GM21576 (cell line): ENCODE measurements around the gene CD99L2.
"Not testable (repeated sequence)": the region's sequence is repeated elsewhere in the genome, so short reads cannot be mapped to it uniquely, and the experiment has no call there.

Experiments
- ATAC-seq: cut with Tn5 transposase; IDR thresholded peaks from one replicate; pipeline ENCODE4 v1.9.1; 2021; ENCODE audit warnings: mild to moderate bottlenecking, moderate library complexity; ENCODE audit not compliant: unreplicated experiment

CD99L2 gene

DNA sequence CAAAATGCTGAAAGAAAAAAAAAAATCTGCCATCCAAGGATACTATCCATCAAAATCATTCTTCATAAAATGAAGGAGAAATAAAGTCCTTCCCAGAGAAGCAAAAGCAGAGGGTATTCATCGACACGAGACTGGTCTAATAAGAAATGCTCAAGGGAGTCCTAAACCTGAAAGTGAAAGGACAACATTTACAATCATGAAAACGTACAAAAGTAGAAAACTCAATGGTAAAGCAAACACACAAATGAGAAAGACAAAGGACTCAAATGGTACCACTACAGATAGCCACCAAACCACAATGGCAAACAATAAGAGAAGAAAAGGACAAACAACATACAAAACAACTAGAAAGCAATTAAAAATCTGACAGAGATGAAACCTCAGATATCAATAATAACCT is 41.0 kb downstream of the CD99L2 start:
- ATAC-seq = no peak

DNA sequence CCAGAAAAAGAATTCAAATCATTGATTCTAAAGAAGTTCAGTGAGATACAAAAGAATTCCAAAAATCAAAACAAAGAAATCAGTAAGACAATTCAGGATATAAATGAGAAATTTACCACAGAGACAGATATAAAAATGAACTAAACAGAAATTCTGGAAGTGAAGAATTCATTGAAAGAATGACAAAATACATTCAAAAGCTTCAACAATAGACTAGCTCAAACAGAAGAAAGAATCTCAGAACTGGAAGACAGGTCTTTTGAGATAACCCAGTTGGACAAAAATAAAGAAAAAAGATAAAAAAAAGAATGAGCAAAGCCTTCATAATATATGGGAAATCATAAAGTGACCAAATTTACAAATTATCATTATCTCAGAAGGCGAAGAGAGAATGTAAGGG is 41.7 kb downstream of the CD99L2 start:
- no peak for ATAC-seq

DNA sequence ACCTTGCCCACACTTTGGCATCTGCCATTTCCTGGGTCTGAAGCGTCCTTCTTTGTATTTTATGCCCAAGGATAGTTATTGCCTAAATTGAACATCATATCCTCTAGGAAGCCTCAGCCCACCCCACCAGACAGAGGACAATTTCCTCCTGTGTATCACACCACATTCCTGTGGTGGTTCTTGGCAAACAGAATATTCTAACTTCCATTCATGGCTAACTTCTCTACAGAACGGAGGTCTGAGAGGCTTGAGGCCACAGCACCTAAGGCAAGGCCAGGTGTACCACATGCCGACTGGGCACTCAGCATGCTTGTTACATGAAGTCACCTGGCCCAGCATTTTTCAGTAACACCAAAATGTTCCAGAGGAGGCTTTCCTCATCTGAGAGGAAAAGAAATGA is 42.4 kb downstream of the CD99L2 start:
- ATAC-seq = no peak

DNA sequence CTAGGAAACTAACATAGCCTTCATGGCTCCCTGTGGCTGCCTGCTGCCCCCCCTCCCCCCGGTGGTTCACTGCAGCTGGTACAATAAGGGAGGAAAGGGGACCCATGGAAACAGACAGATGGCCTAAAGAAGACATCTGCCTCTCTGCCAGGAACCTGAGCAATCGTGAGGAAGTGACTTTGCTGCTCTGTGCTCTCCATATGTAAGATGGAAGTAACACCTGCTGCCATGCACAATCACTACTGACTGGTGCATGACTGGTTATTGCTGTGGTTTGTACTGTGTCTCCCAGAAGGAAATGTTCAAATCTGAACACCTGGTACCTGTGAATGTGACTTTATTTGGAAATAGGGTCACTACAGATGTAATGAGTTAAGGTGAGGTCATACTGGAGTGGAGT is 43.6 kb downstream of the CD99L2 start:
- no peak for ATAC-seq

DNA sequence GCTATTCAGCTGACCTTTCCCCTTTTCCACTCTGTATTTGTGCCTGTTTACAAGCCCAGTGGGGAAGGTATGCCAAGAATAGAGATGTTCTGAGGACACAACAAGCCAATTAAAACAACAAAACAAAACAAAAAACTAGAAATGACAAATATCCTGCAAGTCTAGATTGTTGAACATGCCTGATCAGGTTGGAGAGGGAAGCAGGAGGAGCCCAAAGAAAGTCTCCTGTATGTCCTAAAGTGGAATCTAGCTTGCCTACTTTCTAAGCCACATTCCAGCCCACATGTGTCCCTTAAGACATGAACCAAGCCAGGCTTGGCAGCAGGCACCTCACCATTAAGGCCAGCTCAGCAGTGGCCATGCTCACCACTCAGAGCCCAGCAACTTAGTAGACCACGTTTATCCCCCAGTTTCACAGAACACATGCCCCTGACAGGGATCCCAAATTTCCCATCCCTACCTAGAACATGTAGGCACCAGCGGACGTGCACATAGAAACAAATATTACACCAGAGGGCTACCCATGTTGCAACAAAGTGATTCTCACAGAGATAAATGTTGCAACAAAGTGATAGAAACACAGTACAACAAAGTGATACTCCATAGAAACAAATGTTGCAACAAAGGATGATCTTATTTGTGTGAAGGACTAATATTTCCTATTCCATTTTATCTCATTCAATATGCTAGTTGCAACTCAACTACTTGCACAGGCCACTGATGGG is 48.3 kb downstream of the CD99L2 start:
- ATAC-seq = no peak

DNA sequence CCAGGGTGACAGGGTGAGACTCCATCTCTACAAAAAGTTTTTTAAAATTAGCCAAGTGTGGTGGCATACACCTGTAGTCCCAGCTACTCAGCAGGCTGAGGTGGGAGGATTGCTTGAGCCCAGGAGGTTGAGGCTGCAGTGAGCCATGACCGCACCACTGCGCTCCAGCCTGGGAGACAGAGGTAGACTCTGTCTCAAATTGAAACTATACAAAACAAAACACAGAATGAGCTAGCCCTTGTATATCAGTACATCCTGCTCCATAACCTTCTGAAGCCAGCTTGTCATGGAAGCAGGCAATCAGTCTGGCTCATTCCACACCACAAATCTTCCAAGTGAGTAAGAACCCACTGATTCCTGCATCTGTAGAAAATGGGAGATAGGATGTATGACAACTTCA is 49.0 kb downstream of the CD99L2 start:
- ATAC-seq = peak; percentile 50

DNA sequence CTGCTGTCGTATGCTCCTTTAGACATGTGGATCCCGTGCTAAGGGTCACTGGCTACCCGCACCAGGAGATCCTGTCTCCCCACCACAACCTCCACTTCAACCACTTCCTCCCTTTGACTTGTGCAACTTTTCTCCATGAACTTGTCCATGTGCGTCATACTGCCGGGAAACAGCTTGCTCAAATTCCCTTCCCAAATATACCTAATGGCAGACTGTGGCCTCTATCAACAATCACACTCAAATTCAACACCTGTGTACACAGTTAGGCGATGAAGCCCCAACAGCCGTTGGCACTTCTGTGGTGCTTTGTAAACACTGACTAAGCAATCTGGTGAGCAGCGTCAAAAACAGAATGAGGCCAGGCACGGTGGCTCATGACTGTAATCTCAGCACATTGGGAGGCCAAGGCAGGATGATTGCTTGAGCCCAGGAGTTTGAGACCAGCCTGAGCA is 49.5 kb downstream of the CD99L2 start:
- no peak for ATAC-seq

DNA sequence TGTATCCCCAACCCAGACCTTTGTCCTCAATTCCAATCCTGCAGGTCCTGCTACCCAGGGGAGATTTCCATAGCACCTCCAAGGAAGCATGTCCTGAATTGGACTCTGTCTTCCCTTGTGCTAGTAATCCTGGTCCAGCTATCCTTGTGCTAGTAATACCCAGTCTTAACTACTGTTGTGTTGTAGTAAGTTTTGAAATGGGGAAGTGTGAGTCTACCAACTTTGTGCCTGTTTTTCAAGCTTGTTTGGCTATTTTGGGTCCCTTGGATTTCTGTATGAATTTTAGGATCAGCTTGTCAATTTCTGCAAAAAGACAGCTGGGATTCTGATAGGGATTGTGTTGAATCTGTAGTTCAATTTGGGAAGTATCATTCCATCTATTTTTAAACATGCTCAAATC is 51.4 kb downstream of the CD99L2 start:
- no peak for ATAC-seq

DNA sequence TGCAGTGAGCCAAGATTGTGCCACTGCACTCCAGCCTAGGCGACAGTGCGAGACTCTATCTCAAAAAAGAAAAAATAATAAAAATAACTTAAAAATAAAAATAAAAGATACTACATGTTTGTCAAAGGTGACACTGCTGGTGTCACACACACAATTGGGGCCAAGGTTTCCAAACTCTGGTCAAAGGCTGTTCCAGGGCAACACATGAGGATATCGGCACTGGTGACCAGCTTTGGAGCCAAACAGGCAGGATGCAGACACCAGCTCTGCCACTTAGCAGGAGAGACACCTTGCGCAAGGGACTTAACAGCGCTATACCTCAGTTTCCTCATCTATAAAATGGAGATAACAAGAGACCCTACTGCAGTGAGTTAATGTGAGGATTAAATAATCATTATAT is 52.3 kb downstream of the CD99L2 start:
- no peak for ATAC-seq

DNA sequence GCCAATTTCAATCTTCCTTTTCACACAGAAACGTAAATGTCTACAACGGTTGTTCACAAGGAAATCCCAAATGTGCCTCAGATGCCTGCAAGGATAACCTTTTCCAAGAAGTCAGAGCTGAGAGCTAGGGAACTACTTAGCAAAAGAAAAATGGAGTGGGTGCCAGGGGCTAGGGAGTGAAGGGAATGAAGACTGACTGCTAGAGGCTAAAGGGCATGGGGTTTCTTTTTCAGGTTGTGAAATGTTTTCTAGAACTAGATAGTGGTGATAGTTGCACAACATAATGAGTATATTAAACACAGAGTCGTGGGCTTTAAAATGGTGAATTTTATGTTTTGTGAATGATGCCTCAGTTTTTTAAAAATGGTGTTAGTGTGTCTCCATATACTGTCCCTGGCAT is 53.4 kb downstream of the CD99L2 start:
- no peak for ATAC-seq

DNA sequence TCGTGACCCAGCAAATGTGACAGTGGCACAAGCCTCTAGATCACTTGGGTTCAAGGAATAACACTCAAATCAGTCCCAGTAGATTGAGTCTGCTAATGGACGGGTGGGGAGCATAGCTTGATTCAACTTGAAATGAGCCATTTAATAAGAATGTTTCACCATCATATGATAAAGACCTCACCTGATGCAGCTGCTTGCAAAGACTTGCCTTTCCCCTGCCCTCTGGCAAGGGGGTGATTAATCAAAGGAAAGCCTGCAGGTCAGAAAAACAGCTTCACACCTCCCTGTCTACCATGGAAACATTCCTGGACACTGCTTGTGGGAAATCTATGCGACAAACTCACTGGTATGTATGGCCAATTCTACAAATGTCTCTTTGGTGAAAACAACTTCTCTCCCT is 54.5 kb downstream of the CD99L2 start:
- ATAC-seq = no peak

DNA sequence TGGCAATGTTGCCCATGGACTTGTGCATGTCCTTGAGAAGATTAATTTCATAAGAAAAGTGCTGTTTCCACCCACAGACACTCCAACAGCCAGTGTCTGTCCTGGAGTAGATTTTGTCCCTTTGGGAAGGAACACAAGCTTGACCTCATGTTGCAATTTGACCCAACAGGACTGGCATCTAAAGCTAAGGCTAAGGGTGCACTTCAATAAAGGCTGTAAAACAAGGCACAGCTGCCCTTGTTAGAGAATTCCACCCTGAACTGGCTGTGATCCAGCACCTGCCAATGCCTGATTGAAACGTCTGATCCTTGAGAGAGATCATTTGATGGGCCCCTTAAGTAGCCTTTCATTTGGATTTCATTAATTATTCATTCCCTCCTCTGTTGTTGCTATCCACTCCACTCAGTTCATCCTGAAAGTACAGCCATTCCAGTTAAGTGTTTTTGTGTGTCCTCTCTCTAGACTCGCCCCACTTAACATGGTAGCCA is 56.2 kb downstream of the CD99L2 start:
- ATAC-seq = no peak

DNA sequence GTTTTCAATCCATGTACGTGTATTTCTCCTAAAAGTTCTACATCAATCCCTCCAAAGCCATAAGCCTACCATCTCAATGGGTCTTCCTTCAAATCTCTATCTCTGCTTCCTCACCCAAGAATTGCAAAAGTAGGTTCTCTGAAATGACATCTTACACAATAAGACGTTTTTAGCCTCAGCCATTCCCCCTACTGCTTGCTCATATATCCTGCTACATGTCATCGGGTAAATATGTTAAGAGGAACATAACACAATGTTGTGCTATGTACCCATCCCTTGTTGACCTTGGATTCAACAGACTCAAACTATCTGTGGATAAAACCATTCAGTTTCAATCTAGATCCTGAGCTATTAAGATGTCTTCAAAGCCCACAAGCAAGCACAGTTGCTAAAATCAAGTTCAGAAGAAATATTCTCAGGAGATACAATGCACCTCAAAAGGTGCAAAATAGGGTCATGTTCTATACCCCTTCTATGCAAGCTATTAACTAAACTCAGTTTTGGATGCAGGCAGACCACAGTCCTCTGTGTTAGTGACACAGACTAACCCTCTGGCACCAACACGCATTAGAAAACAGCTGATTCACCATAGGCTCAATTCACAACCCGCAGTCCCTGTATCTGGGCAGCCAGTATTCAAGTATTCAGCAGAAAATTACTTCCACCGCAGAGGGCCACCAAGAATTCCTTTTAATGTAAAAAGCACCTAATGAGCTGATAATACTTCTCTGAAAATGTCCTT is 56.8 kb downstream of the CD99L2 start:
- ATAC-seq = no peak

DNA sequence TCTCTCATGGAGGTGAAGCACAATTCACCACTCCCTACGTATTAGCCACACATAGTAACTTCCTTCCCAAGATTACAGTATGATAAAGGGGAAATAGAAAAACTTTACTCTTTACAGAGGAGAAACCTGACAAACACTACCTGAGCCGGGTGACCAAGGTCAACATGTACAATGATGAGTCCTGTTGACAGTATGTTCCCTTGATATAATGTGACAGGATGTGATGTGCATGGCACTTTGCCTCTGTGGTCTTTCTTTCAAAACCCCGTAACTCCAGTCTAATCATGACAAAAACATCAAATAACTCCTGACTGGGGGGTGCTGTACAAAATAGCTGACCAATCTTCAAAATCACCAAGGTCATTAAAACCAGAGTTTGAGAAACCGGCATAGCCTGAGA is 60.6 kb downstream of the CD99L2 start:
- ATAC-seq = no peak

DNA sequence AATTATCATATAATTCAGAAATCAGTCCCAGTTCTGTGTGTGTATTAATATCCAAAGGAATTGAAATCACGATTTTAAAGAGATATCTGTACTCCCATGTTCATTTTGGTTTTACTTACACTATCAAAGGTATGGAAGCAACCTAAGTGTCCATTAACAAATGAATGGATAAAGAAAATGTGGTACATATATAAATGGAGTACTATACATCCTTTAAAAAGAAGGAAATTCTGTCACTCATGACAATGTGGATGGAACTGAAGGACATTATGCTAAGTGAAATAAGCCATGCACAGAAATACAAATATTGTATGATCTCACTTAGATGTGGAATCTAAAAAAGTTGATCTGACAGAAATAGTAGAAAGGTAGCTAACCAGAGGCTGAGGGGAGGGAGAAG is 63.8 kb downstream of the CD99L2 start:
- ATAC-seq = no peak

DNA sequence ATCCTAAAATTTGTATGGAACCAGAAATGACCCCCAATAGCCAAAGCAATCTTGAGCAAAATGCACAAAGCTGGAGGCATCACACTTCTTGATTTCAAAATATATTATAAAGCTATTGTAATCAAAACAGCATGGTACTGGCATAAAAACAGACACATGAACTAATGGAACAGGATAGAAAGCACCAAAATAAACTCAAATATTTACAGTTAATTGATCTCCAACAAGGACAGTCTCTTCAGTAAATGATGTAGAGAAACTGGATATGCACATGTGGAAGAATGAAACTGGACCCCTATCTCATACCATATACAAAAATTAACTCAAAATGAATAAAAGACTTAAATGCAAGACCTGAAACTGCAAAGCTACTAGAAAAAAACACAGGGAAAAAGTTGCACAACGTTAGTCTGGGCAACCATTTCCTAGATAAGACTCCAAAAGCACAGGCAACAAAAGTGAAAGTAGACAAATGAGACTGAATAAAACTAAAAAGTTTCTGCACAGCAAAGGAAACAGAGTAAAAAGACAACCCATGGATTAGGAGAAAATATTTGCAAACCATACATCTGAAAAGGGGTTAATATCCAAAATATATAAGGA is 64.9 kb downstream of the CD99L2 start:
- ATAC-seq = no peak

DNA sequence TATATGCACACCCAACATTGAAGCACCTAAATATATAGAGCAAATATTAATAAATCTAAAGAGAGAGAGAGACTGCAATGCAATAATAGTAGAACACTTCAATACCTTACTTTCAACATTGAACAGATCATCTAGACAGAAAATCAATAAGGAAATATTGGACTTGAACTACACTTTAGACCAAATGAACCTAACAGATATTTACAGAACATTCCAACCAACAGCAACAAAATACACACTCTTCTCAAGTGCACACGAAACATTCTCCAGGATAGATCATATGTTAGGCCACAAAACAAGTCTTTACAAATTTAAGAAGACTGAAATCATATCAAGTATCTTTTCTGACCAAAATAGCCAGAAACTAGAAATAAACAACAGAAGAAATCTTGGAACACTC is 66.6 kb downstream of the CD99L2 start:
- ATAC-seq = no peak

DNA sequence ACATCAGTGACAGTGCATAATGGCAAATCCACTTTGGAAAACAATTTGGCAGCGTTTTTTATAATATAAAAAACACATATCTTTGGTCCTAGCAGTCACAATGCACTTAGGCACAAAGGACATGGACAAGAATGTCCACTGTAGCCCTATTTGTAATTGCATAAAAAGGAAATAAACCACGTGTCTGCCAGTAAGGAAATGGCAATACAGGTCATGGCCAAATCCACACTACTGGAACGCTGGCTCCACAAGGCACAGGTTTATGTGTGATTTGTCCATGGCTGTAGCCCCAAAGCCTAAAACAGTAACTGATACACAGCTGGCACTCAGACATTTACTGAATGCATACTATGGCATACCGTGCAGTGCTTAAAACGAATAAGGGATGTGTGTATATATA is 69.7 kb downstream of the CD99L2 start:
- ATAC-seq = no peak

DNA sequence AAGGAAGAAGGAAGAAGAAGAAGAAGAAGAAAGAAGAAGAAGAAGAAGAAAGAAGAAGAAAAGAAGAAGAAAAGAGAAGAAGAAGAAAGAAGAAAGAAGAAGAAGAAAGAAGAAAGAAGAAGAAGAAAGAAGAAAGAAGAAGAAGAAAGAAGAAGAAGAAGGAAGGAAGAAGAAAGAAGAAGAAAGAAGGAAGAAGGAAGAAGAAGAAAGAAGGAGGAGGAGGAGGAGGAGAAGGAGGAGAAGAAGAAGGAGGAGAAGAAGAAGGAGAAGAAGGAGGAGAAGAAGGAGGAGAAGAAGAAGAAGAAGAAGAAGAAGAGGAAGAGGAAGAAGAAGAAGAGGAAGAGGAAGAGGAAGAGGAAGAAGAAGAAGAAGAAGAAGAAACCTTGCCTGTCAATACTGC is 74.1 kb downstream of the CD99L2 start:
- ATAC-seq = not testable (repeated sequence)

DNA sequence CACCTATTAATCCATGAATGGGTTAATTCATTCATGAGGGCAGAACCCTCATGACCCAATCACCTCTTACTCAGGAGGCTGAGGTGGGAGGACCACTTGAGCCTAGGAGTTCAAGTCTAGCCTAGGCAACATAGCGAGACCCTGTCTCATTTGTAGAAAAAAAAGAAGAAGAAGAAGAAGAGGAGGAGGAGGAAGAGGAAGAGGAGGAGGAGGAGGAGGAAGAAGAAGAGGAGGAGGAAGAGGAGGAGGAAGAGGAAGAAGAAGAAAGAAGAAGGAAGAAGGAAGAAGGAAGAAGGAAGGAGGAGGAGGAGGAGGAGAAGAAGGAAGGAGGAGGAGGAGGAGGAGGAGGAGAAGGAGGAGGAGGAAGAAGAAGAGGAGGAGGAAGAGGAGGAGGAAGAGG is 74.6 kb downstream of the CD99L2 start:
- ATAC-seq = not testable (repeated sequence)

DNA sequence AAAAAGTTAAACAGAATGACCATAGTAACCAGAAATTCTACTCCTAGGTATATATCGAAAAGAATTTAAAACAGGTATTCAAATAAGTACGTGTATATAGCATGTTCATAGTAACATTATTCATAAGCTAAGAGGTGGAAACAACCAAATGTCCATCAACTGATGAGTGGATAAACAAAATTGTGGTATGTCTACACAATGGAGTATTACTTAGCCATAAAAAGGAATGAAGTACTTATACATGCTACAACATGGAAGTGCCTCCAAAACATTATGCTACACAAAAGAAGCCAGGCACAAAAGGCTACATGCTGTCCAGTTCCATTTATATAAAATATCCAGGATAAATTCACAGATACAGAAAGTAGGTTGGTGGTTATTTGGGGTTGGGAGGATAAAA is 76.5 kb downstream of the CD99L2 start:
- no peak for ATAC-seq

DNA sequence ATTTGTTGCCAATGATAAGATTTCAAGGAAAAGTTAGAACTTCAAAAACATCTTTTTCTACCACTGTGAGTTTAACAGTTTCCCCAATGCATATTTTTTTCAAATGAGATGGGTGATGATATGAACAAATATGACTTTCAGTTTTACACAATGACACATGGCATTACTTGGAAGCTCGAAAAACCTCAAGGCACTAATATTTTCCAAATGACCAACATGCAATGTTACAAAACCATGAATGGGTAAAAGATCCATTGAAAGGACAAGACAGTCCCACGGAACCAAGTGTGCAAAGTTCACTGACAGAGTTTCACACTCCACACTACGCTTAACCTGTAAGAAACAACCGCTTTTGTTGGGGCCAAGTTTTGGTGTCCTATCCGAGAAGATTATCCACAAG is 84.5 kb downstream of the CD99L2 start:
- no peak for ATAC-seq
